Stimulated activated CD8-positive, alpha-beta memory T cell treated with anti-CD3 and anti-CD28 coated beads, Interleukin-12 subunit alpha, Interleukin-12 subunit beta, amount 100 ng/mL, for 24 hours (primary cell): ENCODE data around the gene ANKRD66.
"Not testable (repeated sequence)": the region's sequence is repeated elsewhere in the genome, so short reads cannot be mapped to it uniquely, and the experiment has no call there.

Source experiments
- DNase-seq: peaks from one replicate; pipeline ENCODE4 v3.0.0-alpha.2; 2020; ENCODE audit errors: extremely low read depth

Gene ANKRD66

DNA sequence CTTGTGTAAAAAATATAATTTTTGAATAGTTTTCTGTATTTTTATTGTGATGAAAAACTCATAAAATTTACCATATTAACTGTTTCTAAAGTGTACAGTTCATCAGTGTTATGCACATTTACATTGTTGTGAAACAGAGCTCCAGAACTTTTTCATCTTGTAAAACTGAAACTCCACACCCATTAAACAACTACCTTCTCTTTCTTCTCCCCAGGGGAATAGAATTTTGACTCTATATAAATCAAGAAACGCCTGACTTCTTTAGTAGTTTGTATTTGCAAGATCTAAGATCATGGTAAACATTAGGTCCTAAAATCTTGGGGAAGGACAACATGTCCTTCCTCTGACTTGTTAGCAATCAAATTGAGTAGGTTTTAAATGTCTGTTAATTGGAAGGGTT, 9.1 kb downstream of the ANKRD66 start:
- DNase-seq: no peak

DNA sequence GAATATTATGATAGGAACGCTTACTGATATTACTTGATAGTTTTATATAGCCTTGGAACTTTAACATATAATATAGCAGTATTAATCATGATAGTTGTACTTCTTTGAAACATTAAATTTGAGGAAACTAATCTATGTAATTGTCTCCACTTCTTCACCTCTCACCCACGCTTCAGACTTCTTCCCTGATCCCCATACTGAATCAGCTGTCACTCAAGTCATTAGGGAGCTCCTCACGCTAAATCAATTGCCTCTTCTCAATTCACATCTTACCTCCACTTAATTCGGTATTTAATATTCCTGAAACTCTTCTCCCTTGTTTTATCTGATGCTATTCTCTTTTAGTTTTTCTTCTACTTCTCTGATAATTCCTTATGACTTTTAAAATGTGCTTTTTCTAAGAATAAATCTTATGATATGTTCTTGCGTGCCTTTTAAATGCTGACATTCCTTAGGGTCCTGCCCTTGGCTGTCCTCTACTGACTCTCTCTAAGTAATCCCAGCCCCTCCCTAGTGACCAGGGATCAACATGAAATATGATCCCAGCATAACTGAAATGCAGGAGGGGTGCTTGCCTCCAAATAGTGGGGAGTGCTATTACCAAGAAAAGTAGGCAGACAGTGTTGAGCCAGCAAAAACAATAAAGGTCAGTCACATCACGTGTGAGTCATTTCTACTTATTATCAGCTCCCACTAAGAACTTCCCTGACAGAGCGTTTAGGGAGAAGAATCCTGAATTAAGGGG, 9.9 kb downstream of the ANKRD66 start:
- no peak for DNase-seq

DNA sequence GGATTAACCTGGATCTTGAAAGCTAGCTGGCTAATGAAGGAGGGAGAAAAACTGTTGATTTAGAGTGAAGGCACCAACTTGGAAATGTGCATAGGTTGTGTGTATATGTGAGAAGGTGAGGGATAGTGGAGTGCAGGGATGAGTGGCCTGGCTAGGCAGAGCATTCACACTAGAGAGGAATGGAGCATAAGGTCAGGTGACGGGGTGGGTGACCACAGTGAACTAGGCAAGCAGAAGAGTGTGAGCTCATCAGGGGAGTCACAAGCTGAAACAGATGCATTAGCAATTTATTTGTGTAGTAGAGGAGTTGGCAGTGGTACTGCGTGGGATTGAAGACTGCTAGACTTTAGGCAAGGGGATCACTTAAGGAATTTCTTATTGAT, 10.5 kb downstream of the ANKRD66 start:
- no peak for DNase-seq

DNA sequence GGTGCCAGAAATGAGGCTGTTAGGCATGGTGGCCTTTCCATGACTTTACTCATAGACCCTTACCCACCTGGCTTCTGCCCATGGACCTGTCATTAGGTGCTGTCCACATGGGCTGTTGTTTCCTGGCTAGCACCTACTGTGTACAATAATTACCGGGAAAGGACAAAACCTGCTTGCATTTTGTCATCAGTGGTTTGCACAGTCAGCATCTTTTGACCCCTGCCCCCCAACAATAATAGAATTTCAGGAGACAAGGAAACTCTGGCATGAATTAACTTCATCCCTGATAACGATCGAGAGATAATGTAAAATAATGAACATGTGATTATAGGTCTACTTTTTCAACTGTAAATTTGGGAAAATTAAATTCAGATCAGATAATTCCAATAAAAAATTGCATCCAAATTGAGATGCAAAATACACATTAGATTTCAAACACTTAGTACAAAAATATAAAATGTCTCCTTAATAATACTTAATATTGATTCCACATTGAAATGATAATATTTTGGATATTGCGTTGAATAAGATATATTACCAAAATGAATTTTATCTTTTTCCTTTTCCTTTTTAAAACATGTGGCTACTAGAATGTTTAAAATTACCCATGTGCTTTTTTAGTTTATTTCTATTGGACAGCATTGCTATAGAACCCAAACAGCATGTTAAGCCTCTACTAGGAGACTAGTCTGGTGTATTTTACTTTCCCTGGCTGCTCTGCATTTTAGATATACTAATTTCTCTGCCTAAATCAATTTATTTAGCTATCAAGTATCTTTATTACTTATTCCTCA, 12.4 kb downstream of the ANKRD66 start:
- DNase-seq: no peak

DNA sequence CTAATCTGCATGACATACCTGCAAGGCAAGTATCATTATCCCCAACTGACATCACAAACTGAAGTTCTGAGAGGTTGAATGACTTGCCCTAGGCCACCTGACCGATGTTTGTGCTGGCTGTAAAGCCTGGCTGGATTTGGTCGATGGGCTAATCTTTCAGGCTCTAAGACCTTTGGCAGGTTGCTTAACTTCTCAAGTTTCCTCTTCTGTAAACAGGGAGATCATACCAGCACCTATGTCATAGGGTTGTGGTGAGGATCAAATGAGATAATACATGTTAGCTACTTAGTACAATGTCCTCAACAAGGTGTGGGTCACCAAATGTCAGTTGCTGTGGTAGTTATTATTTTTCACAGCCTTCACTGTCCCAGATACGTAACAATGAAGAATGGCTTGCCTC, 14.2 kb downstream of the ANKRD66 start:
- no peak for DNase-seq

DNA sequence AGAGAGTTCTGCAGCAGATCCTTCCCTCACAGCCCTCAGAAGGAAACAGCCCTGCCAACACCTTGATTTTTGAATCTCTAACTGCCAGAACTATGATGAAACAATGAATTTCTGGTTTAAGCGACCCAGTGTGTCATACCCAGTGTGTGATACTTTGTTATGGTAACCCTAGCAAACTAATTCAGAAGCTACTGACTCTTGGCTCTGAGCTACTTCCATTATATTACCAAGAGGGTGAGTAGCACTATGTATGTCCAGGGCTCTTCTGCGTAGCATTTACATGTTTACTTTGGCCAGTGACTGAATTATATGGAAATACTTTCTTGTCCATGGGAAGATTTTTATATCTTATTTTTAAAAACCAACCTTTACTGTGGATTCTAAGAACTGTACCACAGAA, 16.7 kb downstream of the ANKRD66 start:
- DNase-seq: no peak

DNA sequence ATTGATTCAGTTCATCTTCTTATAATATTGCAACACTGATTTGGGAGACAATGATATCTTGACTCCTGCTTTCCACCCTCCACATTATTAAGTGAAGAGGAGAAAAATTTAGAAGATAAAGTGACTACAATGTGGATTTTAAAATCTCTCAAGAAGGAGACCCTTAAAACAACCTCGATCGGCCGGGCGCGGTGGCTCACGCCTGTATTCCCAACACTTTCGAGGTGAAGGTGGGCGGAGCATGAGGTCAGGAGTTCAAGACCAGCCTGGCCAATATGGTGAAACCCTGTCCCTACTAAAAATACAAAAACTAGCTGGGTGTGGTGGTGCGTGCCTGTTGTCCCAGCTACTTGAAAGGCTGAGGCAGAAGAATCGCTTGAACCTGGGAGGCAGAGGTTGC, 17.5 kb downstream of the ANKRD66 start:
- DNase-seq: not testable (repeated sequence)

DNA sequence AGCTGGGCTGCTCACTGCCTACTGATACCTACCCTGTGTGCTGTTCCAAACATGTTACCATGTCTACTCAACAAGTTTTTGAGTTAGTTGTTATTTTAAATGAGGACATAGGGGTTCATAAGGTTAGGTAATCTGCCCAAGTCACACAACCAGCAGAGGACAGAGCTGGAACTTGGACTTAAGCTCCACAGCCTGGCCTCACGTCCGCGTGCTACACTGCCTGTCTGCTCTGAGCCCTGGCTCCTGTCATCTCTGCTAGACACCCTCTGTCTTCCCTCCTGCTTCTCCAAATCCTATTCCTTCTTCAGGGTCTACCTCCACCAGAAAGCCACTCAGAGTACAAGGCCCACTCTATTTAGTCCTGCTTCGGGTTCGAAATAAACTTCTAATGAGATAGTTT, 18.2 kb downstream of the ANKRD66 start:
- DNase-seq: no peak

DNA sequence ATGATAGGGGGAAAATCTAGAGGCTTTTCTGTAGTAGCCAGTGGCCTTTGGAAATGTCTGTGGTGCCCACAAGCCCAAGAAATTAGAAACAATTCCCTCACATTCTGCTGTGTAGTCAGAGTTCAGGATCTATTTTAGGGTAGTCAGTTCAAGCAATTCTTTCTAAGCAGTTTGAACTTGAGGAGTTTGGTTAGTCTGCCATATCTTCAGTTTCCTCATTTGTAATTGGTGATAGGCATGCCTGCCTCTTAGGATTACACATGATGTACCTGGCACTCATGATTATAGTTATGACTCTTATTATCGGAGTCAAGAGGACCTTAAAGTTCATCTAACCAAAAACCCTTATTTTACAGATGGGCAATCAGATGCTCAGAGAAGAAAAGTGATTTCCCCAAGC, 25.3 kb downstream of the ANKRD66 start:
- DNase-seq: no peak

DNA sequence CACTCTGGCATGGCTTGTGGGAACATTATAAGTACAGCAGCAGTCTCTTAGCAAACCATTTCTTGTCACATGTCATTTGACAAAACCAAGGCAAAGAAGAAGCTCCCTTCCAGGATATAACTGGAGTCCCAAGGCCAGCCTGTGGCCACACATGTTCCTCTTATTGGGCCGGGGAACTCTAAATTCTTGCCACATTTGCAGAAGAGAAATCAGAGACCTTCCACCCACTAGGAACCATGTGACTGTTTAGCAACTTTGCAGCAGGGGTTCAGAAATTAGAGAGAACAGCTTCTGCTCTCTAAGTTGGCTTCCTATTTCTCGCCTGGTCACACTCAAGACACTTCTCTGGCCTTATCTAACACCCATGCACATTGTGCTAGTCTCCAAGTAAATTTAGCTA, 26.0 kb downstream of the ANKRD66 start:
- DNase-seq: no peak

DNA sequence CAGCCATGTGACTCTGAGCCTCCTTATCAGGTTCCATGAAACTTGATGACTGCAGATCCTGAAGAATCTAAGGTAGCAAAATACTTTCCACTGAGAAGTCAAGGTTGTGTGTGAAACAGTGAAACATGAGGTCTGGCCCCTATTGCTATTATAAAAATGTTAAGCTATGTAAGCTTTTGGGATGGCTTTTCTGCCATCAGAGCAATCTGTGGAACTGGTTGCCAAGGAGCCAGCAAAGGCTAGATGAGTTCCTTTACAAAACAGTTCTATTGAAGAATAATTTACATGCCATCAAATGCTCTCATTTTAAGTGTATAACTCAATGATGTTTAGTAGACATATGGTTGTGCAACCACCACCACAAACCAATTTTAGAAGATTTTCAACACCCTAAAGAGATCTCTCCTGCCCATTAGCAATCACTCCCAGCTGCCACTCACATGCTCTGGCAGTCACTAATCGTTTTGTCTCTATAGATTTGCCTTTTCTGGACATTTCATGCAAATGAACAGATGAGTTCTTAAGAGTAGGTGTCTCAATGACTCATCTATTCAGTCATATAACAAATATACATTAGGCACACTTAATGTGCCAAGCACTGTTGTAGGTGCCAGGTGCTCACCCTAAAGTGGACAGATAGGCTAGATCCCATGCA, 26.6 kb downstream of the ANKRD66 start:
- DNase-seq: no peak

DNA sequence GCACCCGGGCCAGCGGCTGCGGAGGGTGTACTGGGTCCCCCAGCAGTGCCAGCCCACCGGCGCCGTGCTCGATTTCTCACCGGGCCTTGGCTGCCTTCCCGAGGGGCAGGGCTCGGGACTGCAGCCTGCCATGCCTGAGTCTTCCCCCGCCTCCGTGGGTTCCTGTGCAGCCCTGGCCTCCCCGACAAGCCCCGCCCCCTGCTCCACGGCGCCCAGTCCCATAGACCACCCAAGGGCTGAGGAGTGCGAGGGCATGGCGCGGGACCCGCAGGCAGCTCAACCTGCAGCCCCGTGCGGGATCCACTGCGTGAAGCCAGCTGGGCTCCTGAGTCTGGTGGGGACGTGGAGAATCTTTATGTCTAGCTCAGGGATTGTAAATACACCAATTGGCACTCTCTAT, 28.0 kb downstream of the ANKRD66 start:
- DNase-seq: not testable (repeated sequence)

DNA sequence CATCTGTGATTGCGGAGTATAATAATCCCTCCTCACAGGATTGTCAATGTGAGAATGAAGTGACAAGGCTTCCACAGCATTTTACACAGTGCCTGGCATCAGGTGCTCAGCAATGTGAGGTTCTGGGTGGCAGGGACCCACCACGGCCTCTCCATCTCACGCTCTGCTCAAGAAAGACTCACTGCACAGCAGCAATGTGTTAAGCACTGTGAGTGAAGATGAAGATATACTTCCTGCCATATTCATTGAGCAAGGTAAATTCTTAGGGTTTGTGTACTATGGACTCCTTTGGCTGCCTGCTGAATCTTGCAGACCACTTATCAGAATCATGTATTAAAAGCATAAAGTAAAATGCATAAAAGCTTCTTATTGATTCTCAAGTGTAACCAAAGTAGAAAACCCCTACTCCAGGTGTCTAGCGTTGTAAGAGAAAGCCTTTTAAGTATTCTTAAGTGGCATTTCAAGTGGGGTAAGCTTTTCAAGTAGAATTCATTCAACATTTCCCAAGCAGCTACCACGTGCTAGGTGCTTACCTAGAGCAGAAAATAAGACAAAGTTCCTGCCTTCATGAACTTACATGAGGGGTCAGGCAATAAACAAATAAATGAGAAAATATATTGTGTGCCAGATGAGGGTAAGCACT, 29.5 kb downstream of the ANKRD66 start:
- DNase-seq: no peak

DNA sequence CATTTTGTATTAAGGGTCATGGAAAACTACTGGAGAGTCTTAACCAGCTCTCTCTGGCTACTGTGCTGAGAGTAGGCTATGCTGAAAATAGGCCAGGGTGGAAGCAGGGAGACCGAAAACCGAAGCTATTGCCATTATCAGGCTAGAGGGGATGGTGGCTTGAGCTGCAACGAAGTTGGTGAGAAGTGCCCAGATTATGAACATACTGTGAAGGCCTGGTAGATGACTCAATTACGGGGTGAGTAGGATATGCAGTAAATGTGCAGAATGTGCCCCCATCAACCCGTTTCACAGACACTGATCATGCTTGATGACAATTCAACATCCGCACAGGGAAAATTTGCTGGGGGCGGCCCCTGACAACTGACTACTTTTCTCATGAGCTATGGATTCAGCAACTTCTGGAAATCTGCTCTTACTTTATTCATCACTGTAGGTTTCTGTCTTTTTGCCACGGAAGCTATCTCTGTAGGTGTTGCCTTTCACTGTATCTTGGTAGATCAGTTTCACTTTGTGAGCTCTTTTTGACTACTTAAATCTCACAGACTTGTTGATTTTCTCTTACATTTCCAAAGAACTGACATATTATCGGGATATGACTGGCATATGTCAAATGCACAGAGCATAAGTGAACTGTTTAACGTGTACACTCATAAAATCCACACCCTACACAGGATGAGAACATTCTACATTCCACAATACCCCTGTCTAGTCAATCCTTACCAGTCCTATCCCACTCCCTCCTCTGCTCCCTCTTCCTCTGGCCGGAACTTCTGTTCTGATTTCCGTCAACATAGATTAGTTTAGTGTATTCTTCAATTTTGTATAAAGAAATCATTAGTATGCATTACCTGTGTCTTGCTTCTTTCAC, 31.0 kb downstream of the ANKRD66 start:
- DNase-seq: no peak

DNA sequence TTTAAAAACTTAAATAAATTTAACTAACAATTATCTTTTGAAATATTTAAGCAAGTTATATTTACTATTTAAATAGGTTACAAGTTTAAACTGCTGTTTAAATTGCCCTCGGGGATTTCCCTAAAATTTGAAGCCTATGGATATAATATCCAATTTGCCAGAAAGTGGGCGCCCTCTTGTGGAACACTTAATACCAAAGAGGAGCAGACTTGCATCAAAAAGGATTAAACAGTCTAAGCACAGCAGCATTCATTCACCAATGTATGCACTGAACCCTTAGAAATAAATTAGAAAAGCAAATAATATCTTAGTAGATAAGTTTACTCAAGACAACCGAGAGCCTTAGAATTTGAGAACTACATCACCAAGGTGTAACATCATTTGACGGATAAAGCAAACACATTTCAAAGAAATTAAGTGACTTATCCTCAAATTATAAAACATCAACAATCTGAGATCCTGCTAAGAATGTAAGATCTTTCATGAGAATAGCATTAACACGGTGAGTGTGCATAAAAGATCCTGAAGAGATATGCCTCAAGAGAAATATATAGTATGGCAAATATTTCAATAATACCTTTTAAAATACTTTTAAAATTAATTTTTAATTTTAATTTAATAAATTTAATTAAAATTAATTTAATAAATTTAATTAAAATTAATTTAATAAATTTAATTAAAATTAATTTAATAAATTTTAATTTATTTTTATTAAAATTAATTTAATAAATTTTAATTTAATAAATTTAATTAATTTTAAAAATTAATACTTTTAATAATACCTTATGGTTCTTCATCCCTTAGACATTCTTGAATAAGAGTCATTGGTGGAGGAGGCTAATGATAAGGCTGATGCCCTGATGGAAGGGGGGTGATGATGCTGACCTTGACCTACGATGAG, 35.0 kb downstream of the ANKRD66 start:
- DNase-seq: no peak

DNA sequence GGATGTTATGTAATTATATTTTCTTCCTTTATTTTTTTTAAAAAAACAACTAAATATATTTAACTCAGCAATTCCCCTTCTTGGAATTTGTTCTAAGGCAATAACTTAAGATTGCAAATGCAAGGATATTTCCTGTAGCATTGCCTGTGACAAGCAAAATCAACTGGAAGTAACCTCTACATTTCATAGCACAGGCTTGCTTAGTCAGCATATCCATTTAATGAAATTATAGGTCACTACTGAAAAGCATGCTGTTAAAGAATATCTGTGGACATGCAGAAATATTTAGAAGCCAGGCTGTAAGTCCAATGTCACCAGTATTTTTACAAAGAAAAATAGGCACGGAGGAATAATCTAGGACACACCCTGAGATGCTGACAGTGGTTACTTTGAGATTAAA, 37.8 kb downstream of the ANKRD66 start:
- no peak for DNase-seq

DNA sequence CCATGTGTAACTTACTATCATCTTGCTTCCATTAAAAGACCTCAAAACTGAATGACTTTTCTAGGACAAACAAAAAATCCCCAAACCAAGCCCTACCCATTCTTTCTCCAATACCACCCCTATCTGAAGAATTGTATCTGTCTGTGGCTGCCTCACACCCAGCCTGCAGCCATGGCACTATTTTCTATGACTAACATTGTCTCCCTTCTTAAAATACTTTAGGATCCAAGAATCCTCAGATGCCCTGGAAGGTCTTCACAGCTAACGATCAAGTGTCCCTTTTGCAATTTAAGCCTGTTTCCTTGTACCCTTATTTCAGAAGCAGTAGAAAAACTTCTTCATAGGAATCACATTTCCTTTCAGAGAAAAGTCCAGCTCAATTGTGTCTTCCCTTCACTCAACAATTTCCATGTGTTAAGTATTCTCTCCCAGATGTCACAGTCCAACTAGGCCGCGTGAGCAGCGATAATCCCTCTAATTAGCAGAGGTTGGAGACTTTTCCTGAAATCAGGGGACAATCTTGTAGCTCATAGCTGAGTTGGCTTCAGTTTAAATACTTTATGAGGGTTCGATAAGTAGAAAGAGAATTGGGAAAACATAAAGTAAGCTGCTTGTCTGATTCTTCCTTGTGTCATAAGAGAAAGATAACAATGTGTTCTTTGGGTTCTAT, 41.3 kb downstream of the ANKRD66 start:
- no peak for DNase-seq

DNA sequence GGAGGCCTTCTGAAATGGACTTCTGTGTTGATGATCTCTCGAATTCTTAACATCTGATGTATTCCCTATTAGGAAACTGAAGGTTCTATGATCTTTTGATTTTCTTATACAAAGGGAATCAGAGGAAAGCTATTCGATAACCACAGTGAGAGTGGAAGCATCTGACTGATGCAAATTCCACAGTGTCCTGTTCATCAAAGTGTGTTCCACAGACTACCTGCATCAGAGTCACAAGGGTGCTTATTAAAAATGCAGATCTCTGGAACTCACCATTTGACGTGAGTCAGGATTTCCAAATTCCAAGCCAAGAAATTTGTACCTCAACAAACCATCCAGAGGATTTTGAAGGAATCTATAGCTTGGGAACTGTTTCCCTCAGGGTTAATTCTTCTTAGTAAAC, 42.1 kb downstream of the ANKRD66 start:
- no peak for DNase-seq

DNA sequence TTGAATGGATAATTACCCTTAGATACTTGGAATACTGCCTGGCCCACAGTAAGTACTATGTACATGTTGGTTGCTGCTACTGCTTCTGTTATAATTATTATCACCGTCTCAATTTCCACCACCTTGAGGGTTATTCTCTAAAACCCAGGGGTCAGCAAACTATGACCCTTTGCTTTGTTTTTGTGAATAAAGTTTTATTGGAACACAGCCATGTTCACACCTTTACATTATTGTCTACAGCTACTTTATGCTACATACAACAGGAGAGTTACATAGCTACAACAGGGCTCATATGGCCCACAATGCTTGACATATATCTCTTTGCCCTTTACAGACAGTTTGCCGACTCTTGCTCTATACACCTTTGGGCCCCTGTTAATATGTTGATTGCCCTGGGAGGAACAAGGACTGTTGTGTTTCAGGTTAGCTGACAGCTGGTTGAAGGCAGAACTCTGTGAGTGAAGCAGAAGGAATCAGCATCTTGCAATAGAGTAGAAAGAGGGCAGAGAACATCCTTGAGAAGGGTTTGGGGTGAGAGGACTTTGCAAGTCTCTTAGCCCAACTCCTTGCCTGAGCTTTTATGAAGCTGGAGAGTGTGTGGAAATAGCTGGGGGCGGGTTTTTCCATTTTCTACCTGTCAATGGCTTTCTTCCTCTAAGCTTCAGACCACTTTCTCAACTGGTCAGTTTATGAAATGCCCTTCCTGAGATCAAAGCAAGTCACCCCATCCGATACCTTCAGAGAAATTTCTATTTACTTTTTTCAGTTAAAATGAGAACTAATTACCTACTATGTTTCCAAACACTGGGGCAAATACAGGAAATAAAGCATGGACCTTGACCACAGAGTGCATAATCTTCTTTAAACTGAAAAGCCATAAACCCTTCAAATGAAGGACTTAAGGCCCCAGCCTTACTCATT, 43.0 kb downstream of the ANKRD66 start:
- no peak for DNase-seq
